Measurements from ENCODE around the gene RS1. TPM values are rescaled to one million over a fixed set of nuclear protein-coding genes. Genes with fewer than 3 reads are reported as not detected.

RS1 gene
- total and polyA plus RNA-seq, 4 donors, result not detected

DNA sequence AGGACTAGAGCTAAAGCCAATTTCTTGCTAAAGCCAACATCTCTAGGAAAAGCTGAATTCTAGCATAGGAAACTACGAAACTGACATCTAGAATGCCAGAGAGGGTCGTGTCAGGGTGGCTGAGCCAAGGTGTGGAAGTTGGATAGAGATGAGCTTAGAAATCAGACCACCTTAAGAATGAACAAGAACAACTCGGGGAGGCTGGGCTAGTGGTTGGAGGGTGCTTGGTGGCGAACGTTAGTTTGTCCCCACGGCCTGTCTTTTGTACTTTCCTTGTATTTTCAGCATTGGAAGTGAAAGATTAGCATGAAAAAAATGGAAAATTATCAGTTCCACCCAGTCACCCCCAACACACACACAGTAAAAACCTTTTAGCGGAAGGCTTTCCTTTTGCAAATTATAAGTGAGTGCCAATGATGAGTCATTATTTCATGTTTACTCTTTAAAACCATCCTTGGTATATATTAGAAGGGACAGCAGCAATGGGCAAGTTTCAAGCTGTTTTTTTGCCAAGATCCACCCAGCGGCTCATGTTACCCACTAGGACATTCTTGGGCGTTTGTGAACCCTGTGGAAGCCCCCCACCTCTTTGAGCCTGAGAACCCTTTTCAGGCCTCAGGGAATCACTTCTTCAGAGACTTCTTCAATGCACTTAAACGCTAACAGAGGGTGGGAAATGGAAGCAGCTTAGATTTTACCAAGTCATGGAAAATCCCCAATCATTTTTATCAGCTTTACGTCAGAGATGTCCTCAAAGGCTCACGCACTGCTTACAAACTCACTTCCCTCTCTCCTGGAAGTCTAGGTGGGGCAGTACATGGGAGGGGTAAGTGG lies 30.7 kb upstream of the RS1 start:
- peaks cover 0 to 11% (median 5%) of the 10 kb centered on the region in 4 donors for H3K4me1 ChIP-seq (ENCODE audit: control insufficient read depth in 4 of 4, insufficient read depth in 4 of 4, low read length in 3 of 4)
- no peak overlapping the region for H3K9ac ChIP-seq (ENCODE audit: low read depth in 1 of 2, low read length in 2 of 2)
- no peak for TF ChIP-seq YY1 (IDR thresholded peaks at IDR 0.05)
- no peak for TF ChIP-seq TAF1 (conservative IDR thresholded peaks at IDR 0.05)
- H3K4me3 ChIP-seq (ENCODE audit: low read depth in 1 of 3, low read length in 3 of 3), result no peak overlapping the region
- no peaks in the 10 kb centered on the region for H3K36me3 ChIP-seq (ENCODE audit: control insufficient read depth in 4 of 4, insufficient read depth in 3 of 4, low read depth in 1 of 4, low read length in 3 of 4)
- H3K27me3 ChIP-seq (ENCODE audit: control insufficient read depth in 4 of 4, insufficient read depth in 4 of 4, low read length in 3 of 4), result no peaks in the 10 kb centered on the region
- H3K27ac ChIP-seq (ENCODE audit: low read depth in 1 of 2, low read length in 2 of 2), result no peak overlapping the region
- 76% methylated on average over 12 of the region's 12 CpGs for WGBS
- H3K9me3 ChIP-seq (ENCODE audit: control insufficient read depth in 4 of 4, low read length in 3 of 4), result no peaks in the 10 kb centered on the region
- DNase-seq (ENCODE audit: low spot score), result no peak

DNA sequence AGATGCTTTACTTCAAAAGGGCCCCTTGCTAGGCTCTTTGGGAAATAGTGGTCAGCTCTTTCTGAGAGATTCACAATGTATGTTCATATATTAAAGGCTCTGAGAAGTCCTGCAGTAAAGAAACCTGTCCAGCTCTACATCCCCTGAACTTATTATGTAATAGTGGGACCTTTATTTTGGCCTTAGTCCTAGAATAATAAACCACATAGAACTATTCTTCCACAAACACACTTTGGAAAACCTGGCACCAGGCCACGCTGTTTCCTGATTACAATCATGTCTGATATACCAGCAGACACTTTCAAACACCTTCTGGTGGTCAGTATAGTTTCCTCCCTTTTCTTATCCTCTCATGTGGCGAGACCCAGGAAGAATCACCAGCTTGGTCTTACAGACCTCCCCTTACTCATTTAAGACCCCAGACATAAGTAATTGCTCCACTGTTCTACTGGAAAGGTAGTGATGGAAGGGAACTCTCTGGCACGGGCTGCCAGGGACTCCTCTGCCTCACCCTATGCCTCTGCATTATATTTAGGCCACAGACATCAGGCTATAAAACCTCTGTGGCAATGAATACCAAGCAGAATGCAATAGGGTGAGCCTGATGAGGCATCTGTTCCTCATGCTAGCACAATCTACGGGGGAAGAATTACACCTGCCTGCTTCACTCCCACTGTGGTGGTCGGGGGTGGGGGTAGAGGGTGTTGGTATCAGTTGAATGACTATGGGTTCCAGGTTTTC lies 29.9 kb upstream of the RS1 start:
- H3K4me3 ChIP-seq (ENCODE audit: low read depth in 1 of 3, low read length in 3 of 3), result no peak overlapping the region
- no peaks in the 10 kb centered on the region for H3K27me3 ChIP-seq (ENCODE audit: control insufficient read depth in 4 of 4, insufficient read depth in 4 of 4, low read length in 3 of 4)
- no peaks in the 10 kb centered on the region for H3K36me3 ChIP-seq (ENCODE audit: control insufficient read depth in 4 of 4, insufficient read depth in 3 of 4, low read depth in 1 of 4, low read length in 3 of 4)
- peaks cover 0 to 11% (median 5%) of the 10 kb centered on the region in 4 donors for H3K4me1 ChIP-seq (ENCODE audit: control insufficient read depth in 4 of 4, insufficient read depth in 4 of 4, low read length in 3 of 4)
- H3K9ac ChIP-seq (ENCODE audit: low read depth in 1 of 2, low read length in 2 of 2), result no peak overlapping the region
- H3K9me3 ChIP-seq (ENCODE audit: control insufficient read depth in 4 of 4, low read length in 3 of 4), result no peaks in the 10 kb centered on the region
- no peak overlapping the region for H3K27ac ChIP-seq (ENCODE audit: low read depth in 1 of 2, low read length in 2 of 2)
- DNase-seq (ENCODE audit: low spot score), result no peak
- 69% methylated on average over 5 of the region's 5 CpGs for WGBS
- TF ChIP-seq RAD21 (IDR thresholded peaks at IDR 0.05) (peak in 1 of 2 donors; percentile 15), GABPA (IDR thresholded peaks at IDR 0.05 in 1 of 2, conservative IDR thresholded peaks at IDR 0.05 in 1 of 2) (no peak), RXRA (IDR thresholded peaks at IDR 0.05) (peak in 1 of 2 donors; percentile 36), HNF4A (conservative IDR thresholded peaks at IDR 0.05) (peak in 1 of 2 donors; percentile 29)

DNA sequence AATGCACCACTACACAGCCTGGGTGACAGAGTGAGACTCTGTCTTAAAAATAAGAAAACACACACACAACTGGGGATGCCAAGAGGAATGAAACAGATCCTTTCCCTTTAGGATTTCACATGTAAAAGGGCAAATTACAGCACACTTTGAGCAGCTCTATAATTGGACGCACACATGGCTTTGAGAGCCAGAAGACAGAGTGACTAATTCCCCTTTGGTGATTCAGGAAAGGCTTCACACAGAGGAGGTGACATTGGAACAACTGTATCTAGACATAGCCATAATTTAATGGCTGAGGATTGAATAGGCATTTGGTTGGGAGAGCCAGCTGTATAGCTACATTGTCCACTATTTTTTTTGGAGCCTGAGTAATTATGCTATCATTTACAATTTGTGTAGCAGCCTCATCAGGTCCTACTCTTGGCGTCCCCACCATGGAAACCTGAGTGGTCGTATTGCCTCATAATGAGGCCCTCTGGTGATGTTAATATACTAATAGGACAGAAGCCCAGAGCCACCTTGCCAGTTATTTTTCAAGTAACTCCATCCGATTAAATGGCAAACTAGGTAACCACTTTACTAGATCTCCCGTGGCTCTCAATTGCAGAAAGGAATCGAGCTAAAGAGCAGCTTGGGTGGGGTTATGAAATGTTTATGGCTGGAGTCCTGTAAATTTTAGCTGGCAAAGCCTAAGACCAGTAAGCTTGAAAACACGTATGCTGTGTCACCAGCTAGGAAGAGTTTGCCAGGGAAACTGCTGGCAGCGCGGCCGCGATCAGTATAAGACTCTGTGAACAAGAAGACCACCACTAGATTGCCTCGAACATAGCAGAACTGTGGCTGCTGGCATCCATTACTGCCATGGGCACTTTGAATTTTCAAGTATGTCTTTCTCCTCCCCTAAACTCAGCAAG lies 27.1 kb upstream of the RS1 start:
- peaks cover 0 to 11% (median 5%) of the 10 kb centered on the region in 4 donors for H3K4me1 ChIP-seq (ENCODE audit: control insufficient read depth in 4 of 4, insufficient read depth in 4 of 4, low read length in 3 of 4)
- no peak overlapping the region for H3K9ac ChIP-seq (ENCODE audit: low read depth in 1 of 2, low read length in 2 of 2)
- DNase-seq (ENCODE audit: low spot score), result no peak
- no peak overlapping the region for H3K27ac ChIP-seq (ENCODE audit: low read depth in 1 of 2, low read length in 2 of 2)
- H3K9me3 ChIP-seq (ENCODE audit: control insufficient read depth in 4 of 4, low read length in 3 of 4), result no peaks in the 10 kb centered on the region
- no peak overlapping the region for H3K4me3 ChIP-seq (ENCODE audit: low read depth in 1 of 3, low read length in 3 of 3)
- no peaks in the 10 kb centered on the region for H3K36me3 ChIP-seq (ENCODE audit: control insufficient read depth in 4 of 4, insufficient read depth in 3 of 4, low read depth in 1 of 4, low read length in 3 of 4)
- H3K27me3 ChIP-seq (ENCODE audit: control insufficient read depth in 4 of 4, insufficient read depth in 4 of 4, low read length in 3 of 4), result no peaks in the 10 kb centered on the region
- 90% methylated on average over 12 of the region's 12 CpGs for WGBS
- TF ChIP-seq HNF4G (IDR thresholded peaks at IDR 0.05) (no peak), JUND (IDR thresholded peaks at IDR 0.05) (no peak), FOXA1 (IDR thresholded peaks at IDR 0.05) (no peak), YY1 (IDR thresholded peaks at IDR 0.05) (no peak), SP1 (IDR thresholded peaks at IDR 0.05) (no peak), RAD21 (IDR thresholded peaks at IDR 0.05) (no peak), NR2F2 (IDR thresholded peaks at IDR 0.05) (no peak), GABPA (IDR thresholded peaks at IDR 0.05 in 1 of 2, conservative IDR thresholded peaks at IDR 0.05 in 1 of 2) (no peak), HNF4A (conservative IDR thresholded peaks at IDR 0.05) (no peak), EGR1 (IDR thresholded peaks at IDR 0.05; ENCODE audit: low read depth in 2 of 2) (no peak), TAF1 (conservative IDR thresholded peaks at IDR 0.05) (no peak), FOXA2 (IDR thresholded peaks at IDR 0.05) (no peak), RXRA (IDR thresholded peaks at IDR 0.05) (no peak)
- TF ChIP-seq, protein P1, sequence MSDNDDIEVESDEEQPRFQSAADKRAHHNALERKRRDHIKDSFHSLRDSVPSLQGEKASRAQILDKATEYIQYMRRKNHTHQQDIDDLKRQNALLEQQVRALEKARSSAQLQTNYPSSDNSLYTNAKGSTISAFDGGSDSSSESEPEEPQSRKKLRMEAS (IDR thresholded peaks at IDR 0.05), result no peak
- TF ChIP-seq, protein P2, sequence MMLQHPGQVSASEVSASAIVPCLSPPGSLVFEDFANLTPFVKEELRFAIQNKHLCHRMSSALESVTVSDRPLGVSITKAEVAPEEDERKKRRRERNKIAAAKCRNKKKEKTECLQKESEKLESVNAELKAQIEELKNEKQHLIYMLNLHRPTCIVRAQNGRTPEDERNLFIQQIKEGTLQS (IDR thresholded peaks at IDR 0.05), result no peak
- TF ChIP-seq, protein P3, sequence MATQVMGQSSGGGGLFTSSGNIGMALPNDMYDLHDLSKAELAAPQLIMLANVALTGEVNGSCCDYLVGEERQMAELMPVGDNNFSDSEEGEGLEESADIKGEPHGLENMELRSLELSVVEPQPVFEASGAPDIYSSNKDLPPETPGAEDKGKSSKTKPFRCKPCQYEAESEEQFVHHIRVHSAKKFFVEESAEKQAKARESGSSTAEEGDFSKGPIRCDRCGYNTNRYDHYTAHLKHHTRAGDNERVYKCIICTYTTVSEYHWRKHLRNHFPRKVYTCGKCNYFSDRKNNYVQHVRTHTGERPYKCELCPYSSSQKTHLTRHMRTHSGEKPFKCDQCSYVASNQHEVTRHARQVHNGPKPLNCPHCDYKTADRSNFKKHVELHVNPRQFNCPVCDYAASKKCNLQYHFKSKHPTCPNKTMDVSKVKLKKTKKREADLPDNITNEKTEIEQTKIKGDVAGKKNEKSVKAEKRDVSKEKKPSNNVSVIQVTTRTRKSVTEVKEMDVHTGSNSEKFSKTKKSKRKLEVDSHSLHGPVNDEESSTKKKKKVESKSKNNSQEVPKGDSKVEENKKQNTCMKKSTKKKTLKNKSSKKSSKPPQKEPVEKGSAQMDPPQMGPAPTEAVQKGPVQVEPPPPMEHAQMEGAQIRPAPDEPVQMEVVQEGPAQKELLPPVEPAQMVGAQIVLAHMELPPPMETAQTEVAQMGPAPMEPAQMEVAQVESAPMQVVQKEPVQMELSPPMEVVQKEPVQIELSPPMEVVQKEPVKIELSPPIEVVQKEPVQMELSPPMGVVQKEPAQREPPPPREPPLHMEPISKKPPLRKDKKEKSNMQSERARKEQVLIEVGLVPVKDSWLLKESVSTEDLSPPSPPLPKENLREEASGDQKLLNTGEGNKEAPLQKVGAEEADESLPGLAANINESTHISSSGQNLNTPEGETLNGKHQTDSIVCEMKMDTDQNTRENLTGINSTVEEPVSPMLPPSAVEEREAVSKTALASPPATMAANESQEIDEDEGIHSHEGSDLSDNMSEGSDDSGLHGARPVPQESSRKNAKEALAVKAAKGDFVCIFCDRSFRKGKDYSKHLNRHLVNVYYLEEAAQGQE (IDR thresholded peaks at IDR 0.05), result no peak
- TF ChIP-seq, protein P4, sequence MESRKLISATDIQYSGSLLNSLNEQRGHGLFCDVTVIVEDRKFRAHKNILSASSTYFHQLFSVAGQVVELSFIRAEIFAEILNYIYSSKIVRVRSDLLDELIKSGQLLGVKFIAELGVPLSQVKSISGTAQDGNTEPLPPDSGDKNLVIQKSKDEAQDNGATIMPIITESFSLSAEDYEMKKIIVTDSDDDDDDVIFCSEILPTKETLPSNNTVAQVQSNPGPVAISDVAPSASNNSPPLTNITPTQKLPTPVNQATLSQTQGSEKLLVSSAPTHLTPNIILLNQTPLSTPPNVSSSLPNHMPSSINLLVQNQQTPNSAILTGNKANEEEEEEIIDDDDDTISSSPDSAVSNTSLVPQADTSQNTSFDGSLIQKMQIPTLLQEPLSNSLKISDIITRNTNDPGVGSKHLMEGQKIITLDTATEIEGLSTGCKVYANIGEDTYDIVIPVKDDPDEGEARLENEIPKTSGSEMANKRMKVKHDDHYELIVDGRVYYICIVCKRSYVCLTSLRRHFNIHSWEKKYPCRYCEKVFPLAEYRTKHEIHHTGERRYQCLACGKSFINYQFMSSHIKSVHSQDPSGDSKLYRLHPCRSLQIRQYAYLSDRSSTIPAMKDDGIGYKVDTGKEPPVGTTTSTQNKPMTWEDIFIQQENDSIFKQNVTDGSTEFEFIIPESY (IDR thresholded peaks at IDR 0.05), result no peak
